KBM-7 (cell line): ENCODE data around the gene SPECC1.
"Not testable (repeated sequence)": the region's sequence is repeated elsewhere in the genome, so short reads cannot be mapped to it uniquely, and the experiment has no call there.

Source experiments
- DNase-seq: peaks from one replicate; pipeline ENCODE4 v3.0.0-alpha.2; 2015
- in situ Hi-C: fragments of 300-500 bp; cut with MboI; formaldehyde crosslinking; loops from 2 replicates; pipeline ENCODE4 v1.14.3; 2020; ENCODE audit warnings: low sequenced_read_pairs, low pct_unique_long_range_greater_than_20kb, mixed read lengths

SPECC1 gene

DNA sequence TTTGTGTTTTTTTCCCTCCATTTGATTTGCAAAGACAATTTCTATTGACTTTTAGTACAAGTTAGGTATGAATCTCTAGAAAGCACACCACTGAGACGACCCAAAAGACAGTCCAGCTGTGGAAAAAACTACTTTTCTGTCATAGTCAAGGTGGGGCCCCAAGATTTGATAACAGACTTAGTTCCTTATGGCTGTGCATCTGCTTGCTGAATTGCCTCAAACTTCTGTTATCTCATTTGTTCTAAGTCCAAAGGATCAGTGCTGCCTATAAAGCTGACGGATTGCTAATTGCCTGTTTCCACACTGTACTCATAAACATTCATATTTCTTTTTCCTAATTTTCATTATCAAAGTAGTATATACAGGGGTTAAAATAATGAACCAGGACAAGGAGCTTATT, 180.8 kb downstream of the SPECC1 start:
- no peak for DNase-seq
- in situ Hi-C loops, result no loop called here

- DNase-seq, result no peak
- in situ Hi-C loops, result no loop called here
Observed at GRCh38 chr17:20190605-20191004, 181.4 kb downstream of the SPECC1 start.

GRCh38 chr17:20191056-20191455, 181.9 kb downstream of the SPECC1 start:
- no peak for DNase-seq

GRCh38 chr17:20196286-20196685, 187.1 kb downstream of the SPECC1 start:
- in situ Hi-C loops, DNase-seq: not testable (repeated sequence)

More at GRCh38 chr17:20191056-20191455, 181.9 kb downstream of the SPECC1 start:
- in situ Hi-C loops, result no loop called here

DNA sequence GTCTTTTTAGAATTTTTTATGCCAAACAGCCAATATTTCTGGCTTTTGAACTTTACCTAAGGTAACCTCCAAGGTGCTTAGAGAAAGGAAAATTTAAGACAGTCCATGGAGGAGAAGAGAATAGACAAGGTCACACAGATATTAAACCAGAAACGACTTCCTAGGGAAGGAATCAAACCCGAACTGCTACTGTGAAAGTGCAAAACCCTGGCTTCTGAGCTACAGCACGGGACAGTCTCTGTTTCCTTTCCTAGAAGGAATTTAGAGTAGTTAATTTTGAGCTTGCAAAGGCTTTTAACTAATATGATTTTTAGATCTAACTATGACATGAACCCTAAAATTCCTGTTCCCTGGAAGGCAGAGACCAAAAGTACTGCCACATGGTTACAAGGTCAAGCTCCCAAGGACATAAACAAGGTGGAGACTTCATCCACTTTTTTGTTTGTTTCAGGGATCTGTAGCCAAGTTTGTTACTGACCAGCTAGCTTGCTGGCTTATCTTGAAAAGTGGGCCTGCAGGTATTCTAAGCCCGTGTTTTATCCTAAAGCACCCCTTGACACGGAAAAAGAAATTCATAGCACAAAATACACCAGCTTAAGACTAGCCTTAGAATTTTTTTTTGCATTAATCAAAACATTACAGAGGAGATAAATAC, 188.2 kb downstream of the SPECC1 start:
- no peak for DNase-seq
- in situ Hi-C loops, result no loop called here

DNA sequence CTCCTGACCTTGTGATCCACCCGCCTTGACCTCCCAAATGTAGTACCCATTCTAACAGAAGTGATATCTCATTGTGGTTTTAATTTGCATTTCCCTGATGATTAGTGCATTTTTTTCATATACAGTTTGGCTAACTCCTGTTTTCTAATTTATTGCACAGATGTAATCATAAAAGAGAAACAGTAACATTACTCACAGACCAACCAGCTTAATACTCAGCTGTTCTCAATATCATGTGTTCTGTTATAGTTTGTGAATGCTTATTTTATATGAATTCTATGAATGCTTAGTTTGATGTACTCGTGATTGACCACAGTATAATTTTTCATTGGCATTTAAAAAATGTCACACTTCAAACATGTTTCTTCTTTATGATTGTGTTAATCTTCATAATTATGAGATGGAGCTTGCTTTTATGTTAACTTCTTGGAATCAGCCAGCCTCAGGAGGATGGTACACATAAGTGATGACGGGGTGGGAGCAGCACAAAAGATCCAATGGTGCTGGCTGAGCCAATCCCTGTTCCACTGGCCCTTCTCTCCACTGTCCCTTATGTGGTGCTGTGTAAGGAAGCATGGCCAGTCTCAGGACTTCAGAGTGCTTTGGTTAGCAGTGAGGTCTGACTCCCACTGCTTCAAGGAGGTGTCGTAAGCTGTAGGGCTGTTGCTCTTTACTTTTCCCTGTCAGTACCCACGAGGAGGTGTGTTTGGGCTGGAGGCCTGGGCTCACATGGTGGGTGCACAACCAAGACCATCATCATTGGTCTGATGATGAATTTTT, 191.0 kb downstream of the SPECC1 start:
- in situ Hi-C loops, result no loop called here
- DNase-seq, result no peak

DNA sequence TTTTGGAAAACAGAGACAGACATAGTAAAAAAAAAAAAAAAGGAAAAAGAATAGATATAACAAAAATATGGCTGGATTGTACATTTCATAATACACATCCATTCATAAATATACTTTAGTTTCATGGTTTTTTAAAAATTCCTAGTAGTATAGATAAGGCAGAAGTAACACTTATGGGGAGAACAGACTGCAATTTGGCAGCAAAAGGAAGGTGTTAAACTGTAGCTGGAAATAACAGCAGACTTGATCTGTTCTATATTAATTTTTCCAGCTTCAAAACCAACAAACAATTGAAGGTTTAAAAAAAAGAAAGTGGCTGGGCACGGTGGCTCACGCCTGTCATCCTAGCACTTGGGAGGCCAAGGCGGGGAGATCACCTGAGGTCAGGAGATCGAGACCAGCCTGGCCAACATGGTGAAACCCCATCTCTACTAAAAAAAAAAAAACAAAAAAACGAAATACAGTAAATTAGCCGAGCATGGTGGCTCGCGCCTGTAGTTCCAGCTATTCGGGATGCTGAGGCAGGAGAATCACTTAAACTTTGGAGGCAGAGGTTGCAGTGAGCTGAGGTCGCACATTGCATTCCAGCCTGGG, 191.8 kb downstream of the SPECC1 start:
- in situ Hi-C loops, result no loop called here

DNA sequence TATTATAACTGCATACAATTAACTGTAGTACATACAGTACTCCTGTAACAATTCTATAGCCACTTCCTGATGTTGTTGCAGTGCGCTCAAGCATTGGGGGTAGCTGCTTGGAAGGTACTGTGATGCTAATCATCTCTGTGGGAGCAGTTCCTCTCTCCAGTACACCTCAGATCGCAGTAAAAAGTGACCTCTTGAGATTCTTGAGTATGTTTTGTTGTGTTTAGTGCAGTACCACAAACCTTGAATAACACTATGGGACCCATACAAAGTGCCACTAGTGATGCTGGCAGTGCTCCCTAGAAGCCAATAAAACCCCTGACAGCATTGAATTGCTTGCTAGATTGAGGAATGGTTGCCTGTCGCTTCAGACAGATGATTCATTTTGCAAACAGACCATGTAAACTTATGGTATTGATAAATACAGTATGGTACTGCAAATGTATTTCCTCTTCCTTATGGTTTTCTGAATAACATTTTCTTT, 193.0 kb downstream of the SPECC1 start:
- in situ Hi-C loops, result no loop called here
- no peak for DNase-seq

More for the DNA sequence above, 191.8 kb downstream of the SPECC1 start:
- DNase-seq, result no peak

- no peak for DNase-seq
- in situ Hi-C loops, result no loop called here
Observed at GRCh38 chr17:20203018-20203417, 193.9 kb downstream of the SPECC1 start.

- in situ Hi-C loops, result no loop called here
- DNase-seq, result peak; percentile 69
Observed at GRCh38 chr17:20203761-20204263, 194.7 kb downstream of the SPECC1 start.

GRCh38 chr17:20205609-20206008, 196.4 kb downstream of the SPECC1 start:
- no peak for DNase-seq
- in situ Hi-C loops, result no loop called here

DNA sequence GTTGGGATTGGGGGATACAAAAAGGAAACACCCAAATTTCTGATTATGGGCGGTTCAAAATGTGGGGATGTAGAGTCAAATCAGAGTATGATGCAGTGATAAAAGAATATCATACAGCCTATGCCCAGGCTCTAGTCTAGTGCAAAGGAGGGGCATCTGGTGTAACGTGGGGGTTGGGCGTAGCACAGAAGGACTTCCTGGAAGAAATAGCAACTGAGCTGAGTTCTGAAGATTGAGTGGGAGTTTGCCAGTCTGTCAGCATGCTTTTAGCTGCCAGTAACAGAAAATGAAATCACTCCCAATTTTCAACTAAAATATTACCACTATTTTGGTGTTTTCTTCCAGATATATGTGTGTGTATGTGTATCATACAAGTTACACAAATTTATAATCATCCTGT, 196.9 kb downstream of the SPECC1 start:
- DNase-seq, result peak; percentile 48
- in situ Hi-C loops, result no loop called here

- no peak for DNase-seq
- in situ Hi-C loops, result no loop called here
Observed at GRCh38 chr17:20206591-20206990, 197.4 kb downstream of the SPECC1 start.

- in situ Hi-C loops, result no loop called here
- DNase-seq, result no peak
Observed at GRCh38 chr17:20207262-20207985, 198.3 kb downstream of the SPECC1 start.

DNA sequence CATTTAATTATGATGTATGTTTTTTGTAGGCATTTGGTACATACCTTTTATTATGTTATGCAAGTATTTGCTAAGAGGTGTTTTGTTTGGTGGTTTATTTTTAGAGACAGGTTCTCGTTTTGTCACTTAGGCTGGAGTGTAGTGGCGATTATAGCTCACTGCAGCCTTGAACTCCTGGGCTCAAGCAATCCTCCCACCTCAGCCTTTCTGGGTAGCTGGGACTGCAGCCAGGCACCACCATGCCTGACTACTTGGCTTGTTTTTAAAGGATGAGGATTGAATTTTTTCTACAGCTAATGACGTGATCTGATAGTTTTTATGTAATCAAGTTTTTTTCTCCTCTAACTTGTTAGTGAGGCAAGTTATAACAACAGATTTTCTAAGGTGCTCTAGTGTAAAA, 199.6 kb downstream of the SPECC1 start:
- in situ Hi-C loops, result no loop called here
- DNase-seq, result no peak

- in situ Hi-C loops, result no loop called here
- no peak for DNase-seq
Observed at GRCh38 chr17:20210180-20210579, 201.0 kb downstream of the SPECC1 start.

DNA sequence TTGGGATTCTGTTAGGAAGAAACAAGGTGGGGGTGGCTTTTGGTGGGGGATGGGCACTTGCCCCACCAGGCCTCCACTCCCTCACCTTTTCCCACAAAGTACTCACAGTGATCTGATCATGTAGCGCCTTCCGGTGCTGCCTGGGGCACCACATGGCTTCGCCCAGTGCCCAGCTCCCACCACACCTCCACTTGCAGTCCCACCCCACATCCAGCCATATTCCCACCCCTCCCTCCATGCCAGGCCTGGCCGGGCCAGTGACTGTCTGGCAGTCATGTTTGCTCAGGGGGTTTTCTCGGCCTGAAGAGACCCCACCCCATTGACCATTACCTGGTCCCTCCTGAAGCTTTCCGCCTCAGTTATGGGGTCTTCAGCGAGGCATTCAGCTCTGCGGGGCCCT, 201.5 kb downstream of the SPECC1 start:
- DNase-seq, result no peak
- in situ Hi-C loops, result no loop called here

DNA sequence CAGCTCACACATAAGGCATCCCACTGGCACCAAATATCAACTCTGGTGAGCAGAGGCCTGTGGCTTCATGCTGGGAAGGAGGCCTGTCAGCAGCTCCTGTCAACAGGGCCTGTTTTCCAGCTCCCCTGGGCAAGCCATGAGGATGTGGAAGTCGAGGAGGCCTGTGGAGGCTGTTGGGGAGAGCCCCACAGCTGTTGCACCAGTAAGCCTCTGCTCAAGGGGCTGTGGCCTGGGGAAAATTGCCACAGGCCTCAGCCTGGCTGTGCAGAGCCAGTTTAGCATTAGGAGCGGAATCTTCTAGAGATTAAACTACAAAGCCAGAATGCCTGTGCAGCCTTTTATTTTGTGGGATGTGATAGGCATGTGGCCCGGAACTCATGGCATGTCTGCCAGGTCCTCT, 202.1 kb downstream of the SPECC1 start:
- in situ Hi-C loops, result no loop called here
- no peak for DNase-seq

GRCh38 chr17:20213449-20213848, 204.3 kb downstream of the SPECC1 start:
- in situ Hi-C loops, result no loop called here
- DNase-seq, result no peak
